ENCODE data around the gene MAN2B2.

Gene MAN2B2

GRCh38 chr4:6598641-6599040 is 23.7 kb downstream of the MAN2B2 start:
- TF ChIP-seq ZNF70 (CRISPR knock-in tag; IDR thresholded peaks at IDR 0.05) (no peak), PATZ1 (CRISPR knock-in tag; IDR thresholded peaks at IDR 0.05; ENCODE audit: borderline replicate concordance) (no peak), RARB (CRISPR knock-in tag; IDR thresholded peaks at IDR 0.05) (no peak), ISL1 (CRISPR knock-in tag; IDR thresholded peaks at IDR 0.05) (no peak), OSR1 (CRISPR knock-in tag; IDR thresholded peaks at IDR 0.05) (no peak), ZC3H10 (CRISPR knock-in tag; IDR thresholded peaks at IDR 0.05) (no peak), TCF4 (CRISPR knock-in tag; IDR thresholded peaks at IDR 0.05; ENCODE audit: borderline replicate concordance) (no peak), POU6F1 (CRISPR knock-in tag; IDR thresholded peaks at IDR 0.05; ENCODE audit: borderline replicate concordance, low read depth) (no peak), TSHZ2 (CRISPR knock-in tag; IDR thresholded peaks at IDR 0.05) (no peak), ZNF565 (CRISPR knock-in tag; conservative IDR thresholded peaks at IDR 0.05; ENCODE audit: low read depth) (no peak)
- no peak for ATAC-seq

- ATAC-seq: no peak
- TF ChIP-seq OSR1 (CRISPR knock-in tag; IDR thresholded peaks at IDR 0.05): no peak
- no peak for TF ChIP-seq RARB (CRISPR knock-in tag; IDR thresholded peaks at IDR 0.05)
- TF ChIP-seq PATZ1 (CRISPR knock-in tag; IDR thresholded peaks at IDR 0.05; ENCODE audit: borderline replicate concordance): no peak
- no peak for TF ChIP-seq POU6F1 (CRISPR knock-in tag; IDR thresholded peaks at IDR 0.05; ENCODE audit: borderline replicate concordance, low read depth)
- no peak for TF ChIP-seq BACH2 (CRISPR knock-in tag; IDR thresholded peaks at IDR 0.05; ENCODE audit: borderline replicate concordance)
- TF ChIP-seq TOX (CRISPR knock-in tag; IDR thresholded peaks at IDR 0.05; ENCODE audit: borderline replicate concordance): no peak
- no peak for TF ChIP-seq TSHZ2 (CRISPR knock-in tag; IDR thresholded peaks at IDR 0.05)
- TF ChIP-seq ZFP3 (CRISPR knock-in tag; IDR thresholded peaks at IDR 0.05): no peak
- no peak for TF ChIP-seq TCF4 (CRISPR knock-in tag; IDR thresholded peaks at IDR 0.05; ENCODE audit: borderline replicate concordance)
These were observed 26.8 kb downstream of the MAN2B2 start for GRCh38 chr4:6601661-6602250.

- no peak for ATAC-seq
- TF ChIP-seq ZC3H10 (CRISPR knock-in tag; IDR thresholded peaks at IDR 0.05) (no peak), ZFP30 (CRISPR knock-in tag; IDR thresholded peaks at IDR 0.05) (no peak), CSRNP3 (CRISPR knock-in tag; IDR thresholded peaks at IDR 0.05) (no peak), ESRRG (CRISPR knock-in tag; IDR thresholded peaks at IDR 0.05) (no peak), TCF4 (CRISPR knock-in tag; IDR thresholded peaks at IDR 0.05; ENCODE audit: borderline replicate concordance) (no peak), TOX (CRISPR knock-in tag; IDR thresholded peaks at IDR 0.05; ENCODE audit: borderline replicate concordance) (no peak), BACH2 (CRISPR knock-in tag; IDR thresholded peaks at IDR 0.05; ENCODE audit: borderline replicate concordance) (no peak), ISL1 (CRISPR knock-in tag; IDR thresholded peaks at IDR 0.05) (no peak), SNAI2 (CRISPR knock-in tag; IDR thresholded peaks at IDR 0.05) (no peak), ZNF565 (CRISPR knock-in tag; conservative IDR thresholded peaks at IDR 0.05; ENCODE audit: low read depth) (no peak), CREB5 (CRISPR knock-in tag; IDR thresholded peaks at IDR 0.05; ENCODE audit: low read depth) (no peak)
These were observed 27.3 kb downstream of the MAN2B2 start for GRCh38 chr4:6602289-6602688.

All from SK-N-SH treated with all-trans-retinoic acid at 6 μM for 48 hours (cell line).